Erythroblast (primary cell): Measurements from ENCODE around the gene MEIOC.
"Not testable (repeated sequence)": the region's sequence is repeated elsewhere in the genome, so short reads cannot be mapped to it uniquely, and the experiment has no call there.

Source experiments
- GATA1 ChIP-seq: IDR thresholded peaks from 2 replicates; pipeline ENCODE4 v1.6.1; 2011; ENCODE audit warnings: low read depth, mild to moderate bottlenecking, control low read depth, low read length, moderate library complexity
- POLR2A ChIP-seq: IDR thresholded peaks from 2 replicates; pipeline ENCODE4 v1.6.1; 2011; ENCODE audit warnings: mild to moderate bottlenecking, low read length

- not testable (repeated sequence) for TF ChIP-seq POLR2A, GATA1
These were observed 27.0 kb downstream of the MEIOC start for GRCh38 chr17:44683303-44683702.
